GM20000 (cell line): ENCODE measurements around the gene EMILIN1.

ENCODE experiments used
- DNase-seq: peaks from one replicate; pipeline ENCODE4 v3.0.0; 2012; ENCODE audit warnings: low spot score
- TF ChIP-seq, protein P1 (sequence below): IDR thresholded peaks from 2 replicates; pipeline ENCODE4 v1.5.1; 2012; ENCODE audit warnings: mild to moderate bottlenecking, control low read depth; ENCODE audit errors: extremely low read depth, missing control alignments

The EMILIN1 gene

DNA sequence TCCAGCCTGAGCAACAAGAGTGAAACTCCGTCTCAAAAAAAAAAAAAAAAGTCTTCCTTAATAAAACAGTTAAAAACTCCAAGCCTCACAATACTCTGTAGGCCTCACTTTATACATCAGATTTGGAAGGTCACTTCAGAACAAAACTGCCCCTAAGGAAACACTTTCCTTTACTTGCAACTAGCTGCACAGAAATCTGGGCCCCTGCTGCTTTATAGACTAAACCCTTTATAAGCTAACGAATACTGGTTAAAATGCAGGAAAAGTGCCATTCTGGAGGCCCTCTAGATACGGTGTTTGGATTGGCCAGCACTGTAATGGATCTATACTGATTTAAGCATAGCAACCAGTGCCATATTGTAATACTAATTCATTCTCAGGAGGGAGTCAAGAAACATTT is 46.7 kb downstream of the EMILIN1 start:
- TF ChIP-seq, protein P1, sequence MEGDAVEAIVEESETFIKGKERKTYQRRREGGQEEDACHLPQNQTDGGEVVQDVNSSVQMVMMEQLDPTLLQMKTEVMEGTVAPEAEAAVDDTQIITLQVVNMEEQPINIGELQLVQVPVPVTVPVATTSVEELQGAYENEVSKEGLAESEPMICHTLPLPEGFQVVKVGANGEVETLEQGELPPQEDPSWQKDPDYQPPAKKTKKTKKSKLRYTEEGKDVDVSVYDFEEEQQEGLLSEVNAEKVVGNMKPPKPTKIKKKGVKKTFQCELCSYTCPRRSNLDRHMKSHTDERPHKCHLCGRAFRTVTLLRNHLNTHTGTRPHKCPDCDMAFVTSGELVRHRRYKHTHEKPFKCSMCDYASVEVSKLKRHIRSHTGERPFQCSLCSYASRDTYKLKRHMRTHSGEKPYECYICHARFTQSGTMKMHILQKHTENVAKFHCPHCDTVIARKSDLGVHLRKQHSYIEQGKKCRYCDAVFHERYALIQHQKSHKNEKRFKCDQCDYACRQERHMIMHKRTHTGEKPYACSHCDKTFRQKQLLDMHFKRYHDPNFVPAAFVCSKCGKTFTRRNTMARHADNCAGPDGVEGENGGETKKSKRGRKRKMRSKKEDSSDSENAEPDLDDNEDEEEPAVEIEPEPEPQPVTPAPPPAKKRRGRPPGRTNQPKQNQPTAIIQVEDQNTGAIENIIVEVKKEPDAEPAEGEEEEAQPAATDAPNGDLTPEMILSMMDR: no peak
- no peak for DNase-seq

DNA sequence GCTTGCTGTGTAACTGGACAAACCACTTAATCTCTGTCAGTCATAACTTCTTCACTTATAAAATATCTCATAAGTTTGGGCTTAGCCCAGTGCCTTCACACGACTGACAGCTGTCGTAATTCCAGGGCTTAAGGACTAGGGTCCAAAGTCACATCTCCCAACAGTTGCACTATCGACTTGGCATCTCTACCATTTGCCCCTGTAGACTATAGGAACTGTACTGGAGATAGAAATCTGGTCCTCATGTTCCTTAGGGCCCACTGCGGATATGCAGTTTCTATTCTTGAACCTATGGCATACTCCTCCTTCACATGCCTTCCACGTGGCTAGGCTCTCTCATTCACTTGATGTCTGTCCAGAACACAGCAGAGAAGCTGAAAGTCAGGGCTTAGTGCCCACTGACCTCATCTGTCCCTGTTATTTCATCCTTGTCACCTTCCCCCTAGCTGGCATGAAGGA is 47.9 kb downstream of the EMILIN1 start:
- no peak for DNase-seq
- TF ChIP-seq, protein P1: no peak

DNA sequence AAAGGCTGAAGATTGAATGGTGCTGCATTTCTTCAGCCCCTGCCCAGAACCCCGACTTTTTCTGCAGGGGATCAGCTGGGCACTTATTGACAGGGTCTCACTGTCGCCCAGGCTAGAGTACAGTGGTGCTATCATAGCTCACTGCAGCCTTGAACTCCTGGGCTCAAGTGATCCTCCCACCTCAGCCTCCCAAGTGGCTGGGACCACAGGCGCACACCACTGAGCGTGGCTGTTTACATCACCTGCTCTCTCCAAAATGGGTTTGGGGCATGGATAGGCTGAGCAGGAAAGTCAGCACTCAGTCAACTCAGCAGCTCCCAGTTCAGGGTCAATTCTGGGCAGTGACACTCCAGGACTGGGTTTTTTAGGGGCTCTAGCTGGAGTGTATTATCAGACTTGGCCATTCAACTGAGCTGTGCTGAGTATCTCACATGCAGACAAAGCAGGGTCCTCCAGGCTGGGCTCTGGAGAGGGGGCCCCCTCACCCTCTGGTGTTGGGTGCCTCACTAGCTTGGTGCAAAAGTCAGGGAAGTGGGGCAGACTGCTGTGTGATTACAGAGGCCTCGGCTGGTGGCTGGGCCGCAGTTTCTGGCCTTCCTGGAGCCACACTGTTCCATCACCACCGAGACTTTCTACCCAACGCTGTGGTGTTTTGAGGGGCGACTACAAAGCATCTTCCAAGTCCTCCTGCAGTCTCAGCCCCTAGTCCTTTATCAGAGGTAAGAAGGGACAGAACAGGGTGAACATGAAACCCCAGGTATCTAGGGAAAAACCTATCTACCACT is 49.7 kb downstream of the EMILIN1 start:
- no peak for DNase-seq
- TF ChIP-seq, protein P1: no peak

GRCh38 chr2:27128668-27129571 is 50.5 kb downstream of the EMILIN1 start:
- DNase-seq: no peak
- TF ChIP-seq, protein P1: no peak

DNA sequence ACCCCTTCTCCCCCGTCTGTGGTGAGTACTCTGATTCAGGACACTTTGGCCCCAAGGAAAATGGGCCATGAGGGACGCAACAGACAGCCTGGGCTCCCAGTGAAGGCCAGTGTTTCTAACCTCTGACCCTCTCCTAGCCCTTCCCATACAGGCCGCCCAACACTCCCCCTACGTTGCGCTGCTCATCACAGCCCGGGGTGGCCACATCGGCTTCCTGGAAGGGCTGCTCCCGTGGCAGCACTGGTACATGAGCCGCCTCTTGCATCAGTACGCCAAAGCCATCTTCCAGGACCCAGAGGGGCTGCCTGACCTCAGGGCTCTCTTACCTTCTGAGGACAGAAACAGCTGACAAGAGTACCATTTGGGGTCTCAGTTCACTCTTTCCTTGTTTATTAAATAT is 52.0 kb downstream of the EMILIN1 start:
- no peak for DNase-seq
- TF ChIP-seq, protein P1: no peak

DNA sequence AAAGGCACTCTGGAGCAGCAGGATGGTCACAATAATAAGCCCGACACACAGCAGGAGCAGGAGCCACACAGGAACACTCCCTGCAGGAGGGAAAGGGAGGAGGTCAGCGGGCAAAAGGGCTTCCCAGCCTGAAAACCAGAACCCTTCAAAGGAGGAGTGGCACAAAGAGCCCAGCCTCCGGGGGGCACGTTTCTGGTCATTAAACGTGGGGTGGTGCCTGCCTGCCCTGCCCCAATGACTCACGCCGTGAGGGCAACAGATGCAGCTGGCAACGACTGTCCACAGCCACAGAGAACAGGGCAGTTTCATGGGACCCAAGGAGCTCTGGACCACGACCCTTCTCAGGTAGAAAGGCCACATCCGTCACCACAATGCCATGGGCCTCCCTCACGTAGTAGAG is 53.0 kb downstream of the EMILIN1 start:
- TF ChIP-seq, protein P1: no peak
- no peak for DNase-seq
